Activated T-cell treated with anti-CD3 and anti-CD28 coated beads for 1 hour (primary cell): ENCODE measurements around the gene CLK3.
"Not testable (repeated sequence)": the region's sequence is repeated elsewhere in the genome, so short reads cannot be mapped to it uniquely, and the experiment has no call there.

Experiments
- DNase-seq: peaks from one replicate; pipeline ENCODE4 v3.0.0-alpha.2; 2020; ENCODE audit warnings: low read depth

The CLK3 gene

DNA sequence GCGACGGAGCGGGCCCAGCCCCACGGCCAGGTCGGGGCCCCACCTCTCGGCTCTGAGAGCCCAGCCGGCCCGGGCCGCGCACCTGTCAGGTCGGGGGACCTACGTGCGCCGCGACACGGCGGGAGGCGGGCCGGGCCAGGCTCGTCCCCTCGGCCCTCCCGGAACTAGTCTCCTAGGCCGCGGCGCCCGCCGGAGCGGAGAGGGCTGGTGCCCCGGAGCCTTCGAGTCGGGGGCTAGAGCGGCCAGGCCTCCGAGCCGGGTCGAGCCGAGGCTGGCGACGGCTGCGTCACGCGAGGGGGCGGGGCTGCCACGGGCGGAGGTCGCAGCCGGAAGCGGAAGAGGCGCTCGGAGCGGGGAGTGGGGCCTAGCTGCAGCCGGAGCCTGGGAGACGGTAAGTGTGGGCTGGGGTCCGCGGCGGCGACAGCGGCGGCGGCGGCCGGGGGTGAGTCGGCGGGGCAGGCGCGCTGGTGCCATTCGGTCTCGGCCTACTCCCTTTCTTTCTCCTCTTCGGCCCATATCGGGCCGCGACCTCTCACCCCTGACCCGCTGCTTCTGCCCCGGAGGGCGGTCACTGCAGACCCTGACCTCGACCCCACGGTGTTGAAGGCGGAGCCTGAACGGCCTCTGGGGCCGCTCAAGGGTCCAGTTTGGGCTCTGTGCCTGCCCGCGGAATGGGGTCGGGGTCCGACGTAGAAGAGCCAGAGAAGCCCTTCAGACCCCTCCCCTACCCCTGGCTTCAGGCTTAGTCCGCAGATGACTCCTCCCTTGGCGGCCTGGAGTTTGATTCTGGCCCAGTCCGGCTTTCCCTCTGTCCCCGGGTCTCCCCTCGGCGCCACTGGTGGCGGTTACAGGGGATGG, at the start of gene CLK3:
Gene CLK3, plus strand, starts transcription at position 329 of the 858 bp plus-strand sequence. CDS start 3,361 bp downstream, outside the sequence.
- peak; percentile 92 for DNase-seq

DNA sequence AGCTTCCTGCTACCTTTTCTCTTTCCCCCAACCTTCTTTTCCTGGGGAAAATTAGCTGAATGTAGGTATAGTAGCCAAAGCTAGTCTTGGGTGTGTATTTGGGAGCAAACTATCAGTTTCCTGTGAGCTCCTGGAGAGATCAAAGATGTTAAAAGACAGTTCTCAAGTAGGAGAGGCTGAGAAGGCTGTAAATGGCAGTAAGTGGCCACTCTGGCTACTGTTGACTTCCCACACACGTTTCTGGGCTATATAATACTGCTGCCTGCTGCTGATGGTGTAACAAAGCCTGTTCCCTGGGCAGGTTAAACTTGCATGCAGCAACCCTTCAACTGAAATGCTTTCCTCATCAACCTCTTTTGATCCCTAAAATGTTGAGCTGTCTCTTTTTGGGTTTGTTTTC, 47.0 kb upstream of the CLK3 start:
- no peak for DNase-seq

DNA sequence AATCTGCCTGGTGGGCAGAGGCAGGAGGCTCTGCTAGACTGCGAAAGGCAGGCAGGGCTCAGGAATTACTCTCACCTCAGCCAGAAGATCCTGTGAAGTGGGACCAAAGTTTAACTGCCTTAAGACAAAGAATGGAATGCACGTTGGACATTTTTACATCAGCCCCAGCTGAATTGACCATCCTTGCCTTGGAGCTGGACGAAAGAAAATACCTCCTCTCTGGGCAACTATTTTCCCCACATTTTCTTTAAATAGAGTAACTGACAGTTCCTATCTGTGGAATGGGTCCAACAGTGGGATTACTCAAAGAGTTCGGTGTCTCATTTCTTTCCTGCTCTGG, 45.9 kb upstream of the CLK3 start:
- DNase-seq: no peak

DNA sequence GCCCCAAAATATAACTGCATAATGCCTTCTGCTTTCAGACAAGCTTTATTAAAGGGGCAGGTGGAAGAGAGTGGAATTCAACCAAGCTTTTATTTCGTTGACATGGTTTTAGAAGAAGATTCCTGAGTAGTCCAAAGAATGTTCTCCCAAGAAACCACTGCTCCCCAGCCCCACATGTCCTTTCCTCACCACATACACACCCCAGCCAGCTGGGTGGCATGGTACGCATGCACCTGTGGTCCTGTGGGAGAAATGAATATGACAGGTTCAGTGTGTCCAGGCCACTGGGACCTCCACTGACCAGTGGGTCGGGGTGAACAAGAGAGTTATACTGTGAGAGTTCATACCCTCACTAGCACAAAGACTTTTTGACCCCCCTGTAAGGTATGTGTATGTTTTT, 44.4 kb upstream of the CLK3 start:
- DNase-seq: no peak

DNA sequence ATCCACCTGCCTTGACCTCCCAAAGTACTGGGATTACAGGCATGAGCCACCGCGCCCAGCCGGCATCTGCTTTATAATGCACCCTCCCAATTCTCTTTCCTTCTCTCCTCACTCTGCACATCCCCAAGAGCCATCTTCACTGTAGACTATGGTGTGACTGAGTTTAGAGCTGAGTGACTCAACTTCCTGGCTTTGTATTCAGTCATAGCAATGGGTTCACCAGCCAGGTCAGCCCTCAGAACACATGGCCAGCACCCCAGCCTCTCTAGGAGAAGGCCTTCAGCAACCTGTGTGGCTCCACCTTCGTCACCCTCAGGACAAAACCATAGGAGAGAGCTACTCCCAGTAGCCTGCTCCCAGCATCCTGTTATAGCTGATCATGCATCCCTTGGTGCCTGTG, 41.6 kb upstream of the CLK3 start:
- DNase-seq: no peak

DNA sequence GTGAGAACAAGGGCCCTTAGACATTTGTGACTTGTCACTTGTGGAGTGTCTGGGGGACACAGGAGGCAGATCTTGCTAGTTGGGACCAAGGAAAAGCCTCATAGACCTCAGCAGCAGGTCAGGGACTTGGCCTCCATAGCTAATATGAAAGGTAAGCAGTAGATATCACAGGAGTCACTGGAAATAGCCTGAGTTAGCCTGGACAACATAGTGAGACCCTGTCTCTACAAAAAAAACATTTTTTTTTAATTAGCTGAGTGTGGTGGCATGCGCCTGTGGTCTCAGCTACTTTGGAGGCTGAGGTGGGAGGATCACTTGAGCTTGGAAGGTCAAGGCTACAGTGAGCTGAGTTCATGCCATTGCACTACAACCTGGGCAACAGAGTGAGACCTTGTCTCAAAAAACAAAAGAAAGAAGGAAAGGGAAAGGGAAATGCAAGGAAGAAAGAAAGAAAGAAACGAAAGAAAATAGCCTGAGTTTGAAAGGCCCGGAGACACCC, 37.1 kb upstream of the CLK3 start:
- DNase-seq: no peak

DNA sequence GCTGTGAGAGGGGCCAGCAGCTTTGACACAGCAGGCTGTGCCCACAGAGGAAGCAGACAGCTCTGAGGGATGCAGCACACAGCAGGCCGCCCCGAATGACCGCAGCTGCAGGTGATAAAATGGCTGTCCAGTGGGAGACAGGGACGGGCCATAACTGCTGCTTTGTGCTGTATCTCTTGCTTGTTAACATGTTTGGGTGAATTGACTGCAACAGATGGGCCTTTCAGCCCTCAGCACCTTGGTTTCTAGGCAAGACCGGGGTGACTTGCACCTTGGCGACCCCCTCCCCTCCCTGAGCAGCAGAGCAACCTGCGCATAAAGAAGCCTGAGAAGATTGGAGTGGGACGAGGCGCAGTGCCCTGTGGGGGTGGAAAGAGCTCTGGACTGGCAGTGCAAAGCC, 36.6 kb upstream of the CLK3 start:
- no peak for DNase-seq

DNA sequence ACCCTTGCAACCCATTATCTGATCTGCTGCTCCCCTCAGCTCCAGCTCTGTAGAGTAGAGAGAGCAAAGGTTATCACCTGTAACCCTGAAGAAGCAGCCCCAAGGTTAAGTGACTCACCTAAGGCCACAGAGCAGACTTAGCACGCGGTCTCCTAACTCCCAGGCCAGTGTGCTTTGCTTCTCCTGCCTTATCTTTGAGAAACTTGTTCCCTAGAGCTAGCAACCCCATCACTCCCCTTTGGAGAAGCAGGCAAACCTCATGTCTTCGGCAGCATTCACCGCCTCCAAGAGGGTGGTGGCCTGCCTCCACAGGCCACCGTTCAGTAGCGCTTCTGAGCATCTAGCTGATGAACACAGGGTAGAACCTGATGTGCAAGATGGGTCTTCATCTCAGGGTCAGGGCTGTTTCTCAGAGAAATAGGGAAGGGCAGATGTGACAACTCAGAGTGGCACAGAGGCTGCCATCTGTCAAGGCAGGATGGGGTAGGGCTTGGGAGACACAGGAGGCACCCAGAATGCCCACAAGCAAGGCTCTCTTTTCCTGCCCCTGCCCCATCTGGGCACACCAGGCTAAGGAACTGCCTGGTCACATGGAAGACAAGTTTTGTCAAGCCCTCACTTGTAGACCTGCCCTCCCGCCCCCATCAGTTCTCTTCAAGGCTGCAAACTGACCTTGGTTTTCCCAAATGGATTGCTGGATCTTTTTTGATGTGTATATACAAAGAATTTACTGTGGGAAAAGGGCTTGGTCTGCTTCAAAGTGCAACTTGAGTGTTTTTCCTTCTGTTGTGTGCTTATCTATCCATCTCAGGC, 34.9 kb upstream of the CLK3 start:
- no peak for DNase-seq

DNA sequence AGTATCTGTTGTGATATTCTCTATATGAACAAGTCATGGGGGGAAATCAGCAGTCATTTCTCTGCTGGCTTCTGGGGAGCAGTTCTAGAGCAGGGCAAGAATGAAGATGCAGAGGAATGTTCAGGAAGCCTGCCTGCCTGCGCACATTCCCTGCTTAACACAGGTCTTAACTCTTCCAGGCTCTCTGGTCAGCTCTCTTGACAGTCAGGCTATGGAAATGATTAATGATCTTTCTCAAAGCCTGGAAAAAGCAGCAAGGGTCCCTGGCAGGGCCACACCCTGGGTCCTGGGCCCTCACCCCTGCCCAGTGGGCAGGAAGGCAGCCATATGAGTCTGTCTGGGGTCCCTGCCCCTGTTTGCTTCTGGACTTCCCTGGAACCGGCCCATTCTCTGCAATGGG, 31.4 kb upstream of the CLK3 start:
- DNase-seq: no peak

DNA sequence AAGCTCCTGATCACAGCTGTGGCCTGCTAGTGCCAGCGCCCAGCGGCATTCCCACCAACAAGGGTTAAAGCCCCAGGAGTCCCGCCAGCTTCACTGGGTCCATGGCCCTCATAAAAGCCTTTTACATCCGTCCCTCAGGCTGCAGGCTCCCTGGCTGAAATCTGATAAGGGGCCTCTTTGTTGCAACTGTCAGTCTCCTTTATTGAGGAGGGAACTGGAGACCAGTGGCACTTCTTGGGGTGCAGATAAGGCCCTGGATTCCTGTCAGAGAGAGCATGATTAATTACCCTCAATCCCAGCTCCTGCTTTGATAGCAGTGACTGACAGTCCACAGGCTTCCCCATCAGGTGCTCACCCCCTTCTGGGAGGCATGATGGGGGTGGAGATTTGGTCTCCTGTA, 30.9 kb upstream of the CLK3 start:
- no peak for DNase-seq

DNA sequence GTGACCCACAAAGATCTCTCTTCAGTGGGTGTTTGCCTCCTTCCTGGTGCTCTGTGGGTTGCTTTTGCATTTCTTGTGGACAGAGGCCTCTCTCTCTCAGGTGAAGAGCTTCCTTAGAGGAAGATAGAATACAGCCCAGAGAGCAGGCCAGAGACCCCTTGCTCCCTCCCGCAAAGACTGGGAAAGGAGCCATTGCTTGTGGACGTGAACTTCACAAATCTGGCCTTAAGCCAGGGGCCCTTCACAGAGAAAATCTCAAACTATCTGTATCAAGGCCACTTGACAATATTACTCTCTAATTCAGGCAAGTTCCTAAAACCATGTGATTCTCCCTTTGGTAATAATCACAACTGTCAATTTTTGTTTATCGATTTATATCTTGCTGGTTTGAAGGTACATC, 30.4 kb upstream of the CLK3 start:
- no peak for DNase-seq

DNA sequence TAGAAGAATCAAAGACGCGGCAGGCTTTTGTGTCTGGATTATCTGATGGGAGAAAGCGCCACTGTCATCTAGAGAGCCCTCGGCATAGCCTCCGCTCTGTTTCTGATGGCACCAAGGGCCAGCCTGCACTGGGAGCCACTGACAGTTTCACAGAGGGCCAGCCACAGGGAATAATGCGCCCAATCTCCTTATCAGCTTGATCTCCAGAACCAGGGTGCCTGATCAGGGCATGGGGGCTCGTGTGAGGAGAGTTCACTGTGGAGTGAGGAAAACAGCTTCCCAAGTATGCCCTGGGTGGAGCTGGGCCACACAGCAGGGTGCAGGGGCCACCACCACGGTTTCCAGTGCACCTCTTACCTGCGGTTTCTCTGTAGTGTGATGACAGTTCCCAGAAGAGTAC, 29.8 kb upstream of the CLK3 start:
- no peak for DNase-seq

DNA sequence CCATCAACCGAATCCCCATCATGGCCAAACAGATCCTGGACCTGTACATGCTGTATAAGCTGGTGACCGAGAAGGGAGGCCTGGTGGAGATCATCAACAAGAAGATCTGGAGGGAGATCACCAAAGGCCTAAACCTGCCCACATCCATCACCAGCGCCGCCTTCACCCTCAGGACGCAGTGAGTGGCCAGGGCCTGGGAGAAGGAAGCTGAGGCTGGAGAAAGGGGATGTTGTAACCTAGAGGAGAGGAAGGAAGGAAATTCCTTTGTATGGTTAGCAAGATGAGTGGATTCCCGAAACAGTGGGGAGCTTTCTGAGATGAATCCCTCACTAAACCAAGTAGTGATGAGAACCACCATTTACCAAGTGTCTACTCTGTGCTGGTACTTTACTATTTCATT, 25.8 kb upstream of the CLK3 start:
- DNase-seq: no peak

DNA sequence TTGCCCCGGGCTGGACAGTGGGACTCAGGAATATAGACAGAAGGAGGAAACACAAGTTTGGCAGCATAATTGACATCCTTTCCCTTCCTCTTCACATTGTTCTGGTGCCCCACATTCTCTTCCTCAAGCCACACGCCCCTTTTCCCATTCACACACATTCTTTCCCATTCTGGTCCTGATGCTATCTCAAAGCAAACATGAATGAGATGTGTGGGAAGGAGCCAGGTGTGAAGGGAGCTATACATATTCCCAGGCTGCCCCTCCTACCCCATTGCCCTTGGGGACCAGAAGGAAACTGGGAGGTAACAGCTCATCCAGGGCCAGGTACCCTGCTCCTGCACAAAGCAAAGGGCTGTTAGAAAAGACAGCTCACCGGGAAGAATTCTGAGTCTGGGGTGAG, 23.4 kb upstream of the CLK3 start:
- no peak for DNase-seq

DNA sequence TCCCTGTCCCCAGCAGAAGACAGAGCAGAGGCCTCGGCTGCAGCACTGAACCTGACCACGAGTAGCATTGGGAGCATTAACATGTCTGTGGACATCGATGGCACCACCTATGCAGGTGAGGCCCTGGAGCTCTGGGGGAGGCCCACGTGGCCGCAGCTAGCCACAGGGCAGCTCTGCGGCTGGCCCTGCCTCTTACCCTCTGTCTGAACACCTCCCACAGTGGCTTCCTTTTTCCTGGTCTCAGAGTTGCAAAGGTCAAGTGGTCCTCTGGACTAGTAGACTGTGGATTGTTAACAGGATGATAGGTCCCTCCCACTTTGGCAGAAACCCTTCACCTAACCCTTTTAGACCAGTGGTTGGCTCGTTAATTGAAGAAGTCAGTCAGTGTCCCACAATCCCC, 22.5 kb upstream of the CLK3 start:
- no peak for DNase-seq

DNA sequence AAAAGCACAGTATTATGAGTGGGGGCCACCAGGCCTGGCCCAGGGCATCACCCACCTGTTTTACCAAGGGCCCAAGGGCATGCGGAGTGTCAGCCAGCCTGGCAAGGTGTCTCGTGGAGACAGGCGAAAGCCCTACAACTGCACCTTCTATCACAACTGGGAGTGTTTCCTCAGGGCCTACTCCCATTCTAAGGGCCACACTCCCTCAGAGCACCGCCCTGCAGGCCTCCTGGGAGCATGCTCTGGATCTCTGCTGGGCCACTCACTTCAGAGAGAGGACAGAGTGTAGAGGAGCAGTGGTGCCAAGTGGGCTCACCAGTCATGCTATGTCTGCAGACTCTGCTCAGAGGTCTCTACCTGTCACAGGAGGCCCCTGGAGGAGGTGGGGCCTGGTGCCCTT, 21.2 kb upstream of the CLK3 start:
- DNase-seq: no peak

DNA sequence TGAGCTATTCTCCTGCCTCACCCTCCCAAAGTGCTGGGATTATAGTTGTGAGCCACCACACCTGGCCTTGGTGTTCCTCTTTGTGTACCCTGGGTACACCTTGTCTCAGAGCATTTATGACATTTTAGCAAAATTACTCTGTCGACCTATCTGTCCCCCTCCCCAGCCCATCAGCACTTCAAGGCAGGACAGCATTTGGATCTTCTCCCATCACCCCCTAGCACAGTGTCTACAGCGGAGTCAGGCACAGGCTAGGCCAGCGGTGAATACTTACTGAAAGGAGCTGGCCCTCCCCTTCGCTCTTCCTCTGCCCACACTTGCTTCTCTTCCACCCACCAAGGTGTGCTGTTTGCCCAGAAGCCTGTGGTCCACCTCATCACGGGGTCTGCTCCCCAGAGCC, 20.4 kb upstream of the CLK3 start:
- DNase-seq: no peak

DNA sequence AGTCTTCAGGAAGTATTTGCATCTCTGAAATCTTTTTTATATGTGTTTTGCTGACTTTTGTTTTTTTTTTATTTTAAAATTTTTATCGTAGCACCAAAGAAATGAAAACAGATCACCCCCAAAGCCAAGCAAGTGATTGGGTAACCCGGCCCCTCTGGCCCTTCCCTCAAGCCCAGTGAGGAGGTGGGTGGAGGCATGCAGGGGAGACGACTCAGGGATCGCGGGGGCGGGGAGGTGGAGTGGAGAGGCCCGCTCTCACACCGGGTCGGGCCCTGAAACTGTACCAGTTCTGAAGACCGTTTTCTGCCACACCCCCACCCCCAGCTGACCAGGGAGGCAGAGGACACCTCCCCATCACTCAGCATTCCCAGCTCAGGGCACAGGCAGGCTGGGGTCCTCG, 18.9 kb upstream of the CLK3 start:
- not testable (repeated sequence) for DNase-seq

DNA sequence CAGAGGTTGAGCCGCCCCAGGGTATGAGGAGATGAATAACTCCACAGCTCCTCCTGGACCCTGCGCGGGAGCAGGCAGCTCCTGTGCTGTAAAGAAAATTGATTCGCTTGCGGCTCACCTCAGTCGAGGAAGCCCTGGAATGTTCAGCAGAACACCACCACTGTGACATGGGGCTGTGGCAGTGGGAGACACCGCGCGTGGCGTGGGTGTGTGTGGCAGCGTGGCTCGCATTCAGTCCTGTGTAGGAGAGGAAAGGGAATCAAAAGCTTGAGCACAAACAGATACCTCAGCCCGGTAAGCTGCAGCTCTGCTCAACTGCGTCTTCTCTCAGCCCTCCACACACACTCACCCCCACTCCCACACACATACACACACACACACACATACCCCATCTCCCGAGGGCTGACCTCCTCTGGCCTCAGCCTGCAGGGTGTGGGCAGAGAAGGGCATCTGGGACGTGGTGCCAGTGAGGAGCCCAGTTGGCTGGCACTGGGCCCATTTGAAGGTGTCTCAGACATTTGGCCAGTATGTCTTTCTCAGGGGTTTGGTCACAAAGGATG, 18.4 kb upstream of the CLK3 start:
- DNase-seq: not testable (repeated sequence)

DNA sequence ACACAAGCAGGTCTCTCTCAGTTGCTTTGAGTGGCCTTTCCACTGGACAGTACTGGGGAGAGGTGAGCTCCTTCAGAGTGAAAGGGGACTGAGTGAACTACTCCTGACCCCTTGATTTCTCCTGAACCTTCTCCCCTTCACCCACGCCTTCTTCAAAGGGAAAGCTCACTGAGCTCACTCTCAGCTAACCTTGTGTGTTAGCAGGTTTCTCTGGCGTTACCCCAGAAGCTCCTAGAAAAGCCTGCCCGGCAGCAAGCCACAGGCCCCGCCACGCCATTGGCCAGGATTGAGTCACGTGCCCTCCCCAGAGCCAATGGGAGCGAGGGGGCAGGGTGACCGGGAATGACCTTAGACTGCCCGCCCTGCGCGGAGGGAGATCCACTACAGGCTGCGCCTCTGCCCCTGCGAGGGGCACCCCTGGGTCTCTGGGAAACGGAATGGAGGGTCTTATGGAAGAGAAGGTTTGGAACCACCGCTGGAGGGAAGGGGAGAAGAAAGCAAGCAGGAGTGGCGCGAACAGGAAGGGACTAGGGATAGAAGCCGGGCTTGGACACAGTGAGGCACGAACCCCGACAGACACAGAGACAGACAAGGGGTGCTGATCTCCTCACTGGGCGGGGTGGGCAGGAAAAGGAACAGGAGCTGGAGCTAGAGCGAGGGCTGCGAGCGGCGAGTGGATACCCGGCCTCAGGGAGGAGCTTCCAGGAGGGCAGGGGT, 17.4 kb upstream of the CLK3 start:
- DNase-seq: peak; percentile 78

DNA sequence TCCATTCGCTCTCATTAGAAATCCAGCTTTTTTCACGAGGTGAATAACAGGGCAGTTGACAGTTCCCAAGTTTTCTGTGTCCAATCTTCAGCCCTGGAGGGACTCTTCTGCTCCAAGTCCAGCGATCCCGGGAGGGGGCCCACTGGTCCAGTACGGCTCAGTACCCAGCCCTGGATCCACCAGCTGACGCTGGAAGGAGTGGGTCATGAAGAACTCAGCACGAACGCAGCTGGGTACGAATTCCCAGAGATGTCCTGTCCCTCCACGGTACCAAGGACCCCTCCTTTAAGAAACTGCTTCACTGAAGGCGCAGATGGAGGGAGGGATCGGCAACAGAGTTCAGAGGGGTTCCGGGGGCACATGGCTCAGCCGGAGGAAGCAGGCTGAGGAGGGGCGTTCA, 16.5 kb upstream of the CLK3 start:
- no peak for DNase-seq

DNA sequence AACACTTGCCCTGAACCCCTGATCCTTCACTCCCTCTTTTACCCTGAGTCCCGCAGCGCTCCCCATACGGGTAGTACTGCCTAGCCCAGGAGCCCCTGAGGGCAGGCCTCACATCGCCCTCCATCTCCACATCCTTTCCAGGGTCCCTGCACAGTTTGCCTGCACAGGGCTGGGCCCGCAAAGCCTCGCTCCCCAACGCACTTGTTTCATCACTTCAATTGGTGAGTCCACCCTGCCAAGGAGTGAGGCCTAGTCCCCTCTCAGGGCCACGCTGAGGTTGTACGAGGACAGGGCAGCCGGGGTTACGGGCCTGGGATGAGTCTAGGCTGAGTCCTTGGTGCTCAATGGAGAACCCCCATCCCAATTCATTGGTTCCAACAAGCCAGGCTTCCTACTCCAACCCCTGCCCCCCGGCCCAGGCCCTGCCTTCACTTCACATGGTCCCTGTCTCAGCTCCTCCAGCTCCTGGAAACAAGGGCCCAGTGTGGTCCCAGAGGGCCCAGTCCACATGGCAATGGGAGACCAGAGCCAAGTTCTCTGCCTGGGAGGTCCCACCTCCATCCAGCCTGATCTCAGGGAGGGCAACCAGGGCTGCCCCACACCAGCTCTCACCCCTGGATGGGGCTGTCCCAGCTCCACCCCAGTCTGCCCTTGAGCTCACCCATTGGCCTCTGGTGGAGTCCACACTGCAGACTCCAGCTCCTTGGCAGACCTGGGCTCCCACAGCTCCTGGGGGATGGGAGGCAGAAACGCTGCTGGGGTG, 12.4 kb upstream of the CLK3 start:
- DNase-seq: no peak
